IPS DF 4.7 (cell line): Measurements from ENCODE around the gene ACTR1A.
A peak's percentile ranks its signal among the peaks of the same experiment; 100 is the strongest.
"Not testable (repeated sequence)": the region's sequence is repeated elsewhere in the genome, so short reads cannot be mapped to it uniquely, and the experiment has no call there.

ENCODE experiments used
- DNase-seq: peaks from one replicate; pipeline ENCODE4 v3.0.0-alpha.2; 2013; ENCODE audit warnings: low spot score; ENCODE audit errors: extremely low read depth

The ACTR1A gene

GRCh38 chr10:102502337-102503151, at the start of gene ACTR1A:
ACTR1A (minus strand) TSS chr10:102502712; CDS start chr10:102502647, 65 bp downstream.
- peak; percentile 99 for DNase-seq

GRCh38 chr10:102550636-102551210, 48.2 kb upstream of the ACTR1A start:
- no peak for DNase-seq

- no peak for DNase-seq
Measured at GRCh38 chr10:102549549-102549948, 47.0 kb upstream of the ACTR1A start.

- DNase-seq: no peak
Measured at GRCh38 chr10:102546606-102547320, 44.3 kb upstream of the ACTR1A start.

- no peak for DNase-seq
Measured at GRCh38 chr10:102545997-102546396, 43.5 kb upstream of the ACTR1A start.

GRCh38 chr10:102545265-102545871, 42.9 kb upstream of the ACTR1A start:
- no peak for DNase-seq

GRCh38 chr10:102542800-102543418, 40.4 kb upstream of the ACTR1A start:
- no peak for DNase-seq

GRCh38 chr10:102540023-102540422, 37.5 kb upstream of the ACTR1A start:
- DNase-seq: no peak

- no peak for DNase-seq
Measured at GRCh38 chr10:102538811-102539210, 36.3 kb upstream of the ACTR1A start.

- no peak for DNase-seq
Measured at GRCh38 chr10:102537948-102538347, 35.4 kb upstream of the ACTR1A start.

GRCh38 chr10:102537367-102537766, 34.9 kb upstream of the ACTR1A start:
- no peak for DNase-seq

GRCh38 chr10:102535481-102536147, 33.1 kb upstream of the ACTR1A start:
- no peak for DNase-seq

GRCh38 chr10:102534966-102535365, 32.5 kb upstream of the ACTR1A start:
- not testable (repeated sequence) for DNase-seq

GRCh38 chr10:102534333-102534732, 31.8 kb upstream of the ACTR1A start:
- no peak for DNase-seq

- DNase-seq: no peak
Measured at GRCh38 chr10:102527546-102527945, 25.0 kb upstream of the ACTR1A start.

- DNase-seq: no peak
Measured at GRCh38 chr10:102524746-102525145, 22.2 kb upstream of the ACTR1A start.

- no peak for DNase-seq
Measured at GRCh38 chr10:102523250-102524029, 20.9 kb upstream of the ACTR1A start.

- DNase-seq: no peak
Measured at GRCh38 chr10:102522874-102523249, 20.4 kb upstream of the ACTR1A start.

- DNase-seq: no peak
Measured at GRCh38 chr10:102519246-102519825, 16.8 kb upstream of the ACTR1A start.

- no peak for DNase-seq
Measured at GRCh38 chr10:102517553-102517952, 15.0 kb upstream of the ACTR1A start.
